ENCODE data around the gene SUSD5.
"Not testable (repeated sequence)": the region's sequence is repeated elsewhere in the genome, so short reads cannot be mapped to it uniquely, and the experiment has no call there.

SUSD5 gene

DNA sequence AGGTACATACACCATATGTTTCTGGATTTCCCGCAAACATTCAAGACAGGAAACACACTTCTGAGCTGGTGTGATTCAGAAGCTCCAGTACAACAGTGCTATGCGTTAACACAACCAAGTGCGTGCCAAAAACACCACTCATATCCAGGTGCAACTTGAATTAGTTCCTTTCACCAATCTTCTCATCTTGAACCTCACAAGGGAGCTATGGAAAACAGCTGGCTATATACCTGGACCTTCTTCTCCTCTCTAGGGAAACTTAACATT lies 31.3 kb downstream of the SUSD5 start:
- Histone ChIP-seq H4K20me1 (ENCODE audit: insufficient read depth) (no peaks in the 10 kb centered on the region), H3K9ac (no peak overlapping the region), H3K79me2 (ENCODE audit: insufficient read depth, low read depth) (no peaks in the 10 kb centered on the region), H3K36me3 (ENCODE audit: insufficient read depth) (no peaks in the 10 kb centered on the region), H2AFZ (ENCODE audit: low read depth) (no peak overlapping the region), H3K4me1 (ENCODE audit: low read depth, poor library complexity, severe bottlenecking) (no peaks in the 10 kb centered on the region), H3K4me3 (IDR thresholded peaks at IDR 0.05; ENCODE audit: insufficient read depth, low read depth, low read length) (no peak overlapping the region), H3K27ac (no peak overlapping the region), H3K4me2 (no peak overlapping the region), H3K27me3 (ENCODE audit: insufficient read depth, low read depth) (no peaks in the 10 kb centered on the region)
- TF ChIP-seq, protein P1, sequence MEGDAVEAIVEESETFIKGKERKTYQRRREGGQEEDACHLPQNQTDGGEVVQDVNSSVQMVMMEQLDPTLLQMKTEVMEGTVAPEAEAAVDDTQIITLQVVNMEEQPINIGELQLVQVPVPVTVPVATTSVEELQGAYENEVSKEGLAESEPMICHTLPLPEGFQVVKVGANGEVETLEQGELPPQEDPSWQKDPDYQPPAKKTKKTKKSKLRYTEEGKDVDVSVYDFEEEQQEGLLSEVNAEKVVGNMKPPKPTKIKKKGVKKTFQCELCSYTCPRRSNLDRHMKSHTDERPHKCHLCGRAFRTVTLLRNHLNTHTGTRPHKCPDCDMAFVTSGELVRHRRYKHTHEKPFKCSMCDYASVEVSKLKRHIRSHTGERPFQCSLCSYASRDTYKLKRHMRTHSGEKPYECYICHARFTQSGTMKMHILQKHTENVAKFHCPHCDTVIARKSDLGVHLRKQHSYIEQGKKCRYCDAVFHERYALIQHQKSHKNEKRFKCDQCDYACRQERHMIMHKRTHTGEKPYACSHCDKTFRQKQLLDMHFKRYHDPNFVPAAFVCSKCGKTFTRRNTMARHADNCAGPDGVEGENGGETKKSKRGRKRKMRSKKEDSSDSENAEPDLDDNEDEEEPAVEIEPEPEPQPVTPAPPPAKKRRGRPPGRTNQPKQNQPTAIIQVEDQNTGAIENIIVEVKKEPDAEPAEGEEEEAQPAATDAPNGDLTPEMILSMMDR (conservative IDR thresholded peaks at IDR 0.05; ENCODE audit: low read depth, low read length), result no peak

DNA sequence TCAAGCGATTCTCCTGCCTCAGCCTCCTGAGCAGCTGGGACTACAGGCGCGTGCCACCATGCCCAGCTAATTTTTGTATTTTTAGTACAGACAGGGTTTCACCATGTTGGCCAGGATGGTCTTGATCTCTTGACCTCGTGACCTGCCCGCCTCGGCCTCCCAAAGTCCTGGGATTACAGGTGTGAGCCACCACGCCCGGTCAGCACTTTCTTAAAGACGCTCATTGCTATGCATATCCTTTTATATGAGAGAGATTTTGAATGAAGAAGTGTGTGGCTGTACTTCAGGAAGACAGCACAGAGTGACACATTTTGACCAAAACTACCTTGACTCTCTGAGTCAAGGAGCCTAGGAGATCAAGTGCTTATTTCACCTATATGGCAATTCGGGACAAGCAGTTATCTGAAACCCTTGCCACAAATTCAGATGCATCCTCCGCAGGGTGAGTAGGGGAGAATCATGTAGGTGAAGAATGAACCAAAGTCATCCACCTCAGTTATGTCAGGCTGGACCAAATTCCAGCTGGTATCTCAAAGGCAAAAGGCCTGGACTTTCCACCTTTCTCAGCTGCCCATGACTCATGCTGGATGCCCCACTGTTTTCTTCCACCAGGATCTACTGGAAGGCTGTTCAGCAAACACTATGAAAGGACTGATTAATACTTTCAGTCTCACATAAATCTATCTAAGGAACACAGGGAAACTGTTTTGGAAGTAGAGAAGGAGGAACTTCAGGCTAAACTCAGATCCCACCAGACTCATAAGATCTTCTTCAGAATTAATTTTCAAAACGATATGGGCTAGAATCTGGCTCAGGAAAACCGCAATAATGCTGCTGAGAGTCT lies 31.9 kb downstream of the SUSD5 start:
- H3K27me3 ChIP-seq (ENCODE audit: insufficient read depth, low read depth), result no peaks in the 10 kb centered on the region
- no peak overlapping the region for H3K4me3 ChIP-seq (IDR thresholded peaks at IDR 0.05; ENCODE audit: insufficient read depth, low read depth, low read length)
- no peaks in the 10 kb centered on the region for H4K20me1 ChIP-seq (ENCODE audit: insufficient read depth)
- H3K9ac ChIP-seq, result no peak overlapping the region
- TF ChIP-seq, protein P1 (conservative IDR thresholded peaks at IDR 0.05; ENCODE audit: low read depth, low read length), result no peak
- H3K36me3 ChIP-seq (ENCODE audit: insufficient read depth), result no peaks in the 10 kb centered on the region
- H3K79me2 ChIP-seq (ENCODE audit: insufficient read depth, low read depth), result no peaks in the 10 kb centered on the region
- no peaks in the 10 kb centered on the region for H3K4me1 ChIP-seq (ENCODE audit: low read depth, poor library complexity, severe bottlenecking)
- H2AFZ ChIP-seq (ENCODE audit: low read depth), result no peak overlapping the region
- no peak overlapping the region for H3K27ac ChIP-seq
- H3K4me2 ChIP-seq, result no peak overlapping the region

DNA sequence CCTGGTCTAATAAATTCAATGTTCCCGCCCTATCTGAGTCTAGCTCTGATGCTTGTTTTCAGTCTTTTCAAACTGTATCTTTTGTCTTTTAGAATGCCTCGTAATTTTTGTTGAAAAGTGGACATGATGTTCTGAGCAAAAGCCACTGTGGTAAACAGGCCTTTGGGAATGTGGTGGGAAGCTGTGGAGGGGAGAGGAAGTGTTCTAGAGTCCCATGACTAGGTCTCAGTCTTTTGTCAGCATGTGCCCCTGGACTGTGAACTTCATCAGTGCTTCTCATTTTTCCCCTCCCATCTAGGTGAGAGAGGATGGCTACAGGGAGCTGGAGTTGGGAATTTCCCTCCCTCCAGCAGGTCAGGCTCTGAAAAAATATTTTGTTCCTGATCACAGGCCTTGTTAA lies 33.7 kb downstream of the SUSD5 start:
- Histone ChIP-seq H3K4me2 (no peak overlapping the region), H3K27ac (no peak overlapping the region), H3K4me3 (IDR thresholded peaks at IDR 0.05; ENCODE audit: insufficient read depth, low read depth, low read length) (no peak overlapping the region), H2AFZ (ENCODE audit: low read depth) (no peak overlapping the region), H4K20me1 (ENCODE audit: insufficient read depth) (no peaks in the 10 kb centered on the region), H3K27me3 (ENCODE audit: insufficient read depth, low read depth) (no peaks in the 10 kb centered on the region), H3K36me3 (ENCODE audit: insufficient read depth) (no peaks in the 10 kb centered on the region), H3K79me2 (ENCODE audit: insufficient read depth, low read depth) (no peaks in the 10 kb centered on the region), H3K4me1 (ENCODE audit: low read depth, poor library complexity, severe bottlenecking) (no peaks in the 10 kb centered on the region), H3K9ac (no peak overlapping the region)
- TF ChIP-seq, protein P1 (conservative IDR thresholded peaks at IDR 0.05; ENCODE audit: low read depth, low read length), result no peak

DNA sequence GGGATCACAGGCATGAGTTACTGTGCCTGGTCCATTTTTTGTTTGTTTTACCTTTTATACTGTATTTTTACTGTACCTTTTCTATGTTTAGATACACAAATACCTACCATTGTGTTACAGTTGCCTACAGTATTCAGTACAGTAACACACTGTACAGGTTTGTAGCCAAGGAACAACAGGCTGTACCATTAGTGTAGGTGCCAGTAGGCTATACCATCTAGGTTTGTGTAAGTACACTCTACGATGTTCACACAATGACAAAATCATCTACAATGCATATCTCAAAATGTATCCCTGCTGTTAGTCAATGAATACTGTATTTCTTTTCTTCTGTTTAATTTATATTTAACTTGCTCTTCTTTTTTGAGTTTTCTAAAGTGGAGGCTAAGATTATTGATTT lies 37.0 kb downstream of the SUSD5 start:
- H3K4me2 ChIP-seq; H3K36me3 ChIP-seq (ENCODE audit: insufficient read depth); H3K4me3 ChIP-seq (IDR thresholded peaks at IDR 0.05; ENCODE audit: insufficient read depth, low read depth, low read length): not testable (repeated sequence)

DNA sequence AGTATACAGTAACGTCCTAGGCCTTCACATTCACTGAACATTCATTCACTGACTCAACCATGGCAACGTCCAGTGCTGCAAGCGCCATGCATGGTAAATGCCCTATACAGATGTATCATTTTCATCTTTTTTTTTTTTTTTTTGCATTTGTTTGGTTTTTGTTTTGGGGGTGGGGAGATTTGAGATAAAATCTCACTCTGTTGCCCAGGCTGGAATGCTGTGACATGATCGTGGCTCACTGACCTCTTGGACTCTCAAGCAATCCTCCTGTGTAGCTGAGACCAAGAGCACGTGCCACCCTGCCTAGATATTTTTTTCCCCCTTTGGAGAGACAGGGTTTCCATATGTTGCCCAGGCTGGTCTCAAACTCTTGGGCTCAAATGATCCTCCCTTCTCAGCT lies 37.4 kb downstream of the SUSD5 start:
- no peak overlapping the region for H3K27ac ChIP-seq
- no peaks in the 10 kb centered on the region for H4K20me1 ChIP-seq (ENCODE audit: insufficient read depth)

More for the DNA sequence above, 37.0 kb downstream of the SUSD5 start:
- not testable (repeated sequence) for H3K9ac ChIP-seq; H3K27me3 ChIP-seq (ENCODE audit: insufficient read depth, low read depth); H3K4me1 ChIP-seq (ENCODE audit: low read depth, poor library complexity, severe bottlenecking); H2AFZ ChIP-seq (ENCODE audit: low read depth); H3K27ac ChIP-seq; H3K79me2 ChIP-seq (ENCODE audit: insufficient read depth, low read depth); H4K20me1 ChIP-seq (ENCODE audit: insufficient read depth)

More for the DNA sequence above, 37.4 kb downstream of the SUSD5 start:
- Histone ChIP-seq H3K27me3 (ENCODE audit: insufficient read depth, low read depth) (no peaks in the 10 kb centered on the region), H3K4me1 (ENCODE audit: low read depth, poor library complexity, severe bottlenecking) (no peaks in the 10 kb centered on the region), H3K9ac (no peak overlapping the region), H3K4me3 (IDR thresholded peaks at IDR 0.05; ENCODE audit: insufficient read depth, low read depth, low read length) (no peak overlapping the region), H3K36me3 (ENCODE audit: insufficient read depth) (no peaks in the 10 kb centered on the region), H3K4me2 (no peak overlapping the region), H2AFZ (ENCODE audit: low read depth) (no peak overlapping the region), H3K79me2 (ENCODE audit: insufficient read depth, low read depth) (no peaks in the 10 kb centered on the region)
- TF ChIP-seq, protein P1 (conservative IDR thresholded peaks at IDR 0.05; ENCODE audit: low read depth, low read length), result no peak
